ENCODE results near the gene CDH16.
A peak's percentile ranks its signal among the peaks of the same experiment; 100 is the strongest.

CDH16 gene

DNA sequence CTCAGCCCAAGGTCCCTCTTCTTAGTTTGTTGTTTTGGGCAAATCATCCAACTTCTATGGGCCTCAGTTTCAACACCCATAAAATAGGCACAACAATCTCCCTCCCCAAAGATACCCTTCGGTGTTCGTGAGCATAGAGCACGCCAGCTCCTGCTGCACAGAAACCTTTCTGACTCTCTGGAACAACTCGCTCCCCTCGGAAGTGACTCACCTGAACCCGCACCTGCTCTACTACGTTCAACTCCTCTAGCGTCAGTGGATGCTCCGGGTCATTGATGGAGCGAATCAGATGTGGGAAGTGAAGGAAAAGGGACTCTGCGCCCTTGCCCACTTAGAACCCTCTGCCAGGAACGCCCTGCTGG, 15.1 kb upstream of the CDH16 start:
- Histone ChIP-seq H3K4me1 (ENCODE audit: control insufficient read depth, insufficient read depth, low read length) (peaks cover 2% of the 10 kb centered on the region; the same call in 1 of the 2 replicates), H3K36me3 (ENCODE audit: control insufficient read depth in 2 of 2, insufficient read depth in 1 of 2, low read length in 2 of 2) (peaks cover 4 to 35% of the 10 kb centered on the region in 2 experiments; a peak in 2 of 3 replicates), H3K27ac (ENCODE audit: extremely low read depth, low read depth, low read length) (peak overlapping the region; percentile 72; the same call in 1 of the 2 replicates), H3K9me3 (ENCODE audit: control insufficient read depth, insufficient read depth, low read depth, low read length) (no peaks in the 10 kb centered on the region), H3K4me3 (ENCODE audit: low read depth, low read length) (peak overlapping the region; percentile 83)
- CTCF ChIA-PET: interaction anchor here (0.8 to 2.4 kb wide), 4 partner anchors 28 to 66 kb away, joined by 3 to 20 read pairs (median 4); partner anchors contain the start of gene CES3
- POLR2A ChIA-PET: interaction anchor here (0.8 to 1.0 kb wide), 3 partner anchors 34 to 60 kb away, joined by 3 to 10 read pairs (median 5); partner anchors contain the start of gene PDP2
- TF ChIP-seq ZNF366 (tag by site-specific recombination; conservative IDR thresholded peaks at IDR 0.05) (no peak), KLF8 (tag by site-specific recombination; IDR thresholded peaks at IDR 0.05) (no peak), ZNF514 (tag by site-specific recombination; IDR thresholded peaks at IDR 0.05) (no peak), ZNF621 (tag by site-specific recombination; IDR thresholded peaks at IDR 0.05) (no peak), ZNF391 (tag by site-specific recombination; IDR thresholded peaks at IDR 0.05; ENCODE audit: borderline replicate concordance, low read depth) (no peak)

DNA sequence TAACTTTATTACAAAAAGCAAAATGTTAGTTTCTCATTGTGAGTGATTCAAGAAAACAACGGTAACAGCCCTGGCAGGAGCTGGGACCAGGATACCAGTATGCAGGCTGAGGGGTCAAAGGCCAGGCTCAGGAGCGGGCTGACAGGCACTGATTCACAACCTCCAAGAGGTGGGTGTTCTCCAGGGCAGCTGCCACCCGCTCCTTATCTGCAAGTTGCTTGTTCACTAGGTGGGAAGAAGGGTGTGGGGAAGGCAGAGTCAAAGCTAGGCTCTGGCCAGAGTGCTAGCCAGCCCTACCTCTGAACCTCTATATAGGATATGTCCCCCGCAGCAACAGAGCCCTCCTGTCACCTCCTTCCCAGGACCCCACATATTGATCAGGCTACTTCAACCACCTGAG, 13.4 kb upstream of the CDH16 start:
- H3K27ac ChIP-seq (ENCODE audit: extremely low read depth, low read depth, low read length): no peak overlapping the region
- TF ChIP-seq, protein P1, sequence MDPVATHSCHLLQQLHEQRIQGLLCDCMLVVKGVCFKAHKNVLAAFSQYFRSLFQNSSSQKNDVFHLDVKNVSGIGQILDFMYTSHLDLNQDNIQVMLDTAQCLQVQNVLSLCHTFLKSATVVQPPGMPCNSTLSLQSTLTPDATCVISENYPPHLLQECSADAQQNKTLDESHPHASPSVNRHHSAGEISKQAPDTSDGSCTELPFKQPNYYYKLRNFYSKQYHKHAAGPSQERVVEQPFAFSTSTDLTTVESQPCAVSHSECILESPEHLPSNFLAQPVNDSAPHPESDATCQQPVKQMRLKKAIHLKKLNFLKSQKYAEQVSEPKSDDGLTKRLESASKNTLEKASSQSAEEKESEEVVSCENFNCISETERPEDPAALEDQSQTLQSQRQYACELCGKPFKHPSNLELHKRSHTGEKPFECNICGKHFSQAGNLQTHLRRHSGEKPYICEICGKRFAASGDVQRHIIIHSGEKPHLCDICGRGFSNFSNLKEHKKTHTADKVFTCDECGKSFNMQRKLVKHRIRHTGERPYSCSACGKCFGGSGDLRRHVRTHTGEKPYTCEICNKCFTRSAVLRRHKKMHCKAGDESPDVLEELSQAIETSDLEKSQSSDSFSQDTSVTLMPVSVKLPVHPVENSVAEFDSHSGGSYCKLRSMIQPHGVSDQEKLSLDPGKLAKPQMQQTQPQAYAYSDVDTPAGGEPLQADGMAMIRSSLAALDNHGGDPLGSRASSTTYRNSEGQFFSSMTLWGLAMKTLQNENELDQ (tag by site-specific recombination; IDR thresholded peaks at IDR 0.05; ENCODE audit: low read depth): no peak
- TF ChIP-seq, protein P2, sequence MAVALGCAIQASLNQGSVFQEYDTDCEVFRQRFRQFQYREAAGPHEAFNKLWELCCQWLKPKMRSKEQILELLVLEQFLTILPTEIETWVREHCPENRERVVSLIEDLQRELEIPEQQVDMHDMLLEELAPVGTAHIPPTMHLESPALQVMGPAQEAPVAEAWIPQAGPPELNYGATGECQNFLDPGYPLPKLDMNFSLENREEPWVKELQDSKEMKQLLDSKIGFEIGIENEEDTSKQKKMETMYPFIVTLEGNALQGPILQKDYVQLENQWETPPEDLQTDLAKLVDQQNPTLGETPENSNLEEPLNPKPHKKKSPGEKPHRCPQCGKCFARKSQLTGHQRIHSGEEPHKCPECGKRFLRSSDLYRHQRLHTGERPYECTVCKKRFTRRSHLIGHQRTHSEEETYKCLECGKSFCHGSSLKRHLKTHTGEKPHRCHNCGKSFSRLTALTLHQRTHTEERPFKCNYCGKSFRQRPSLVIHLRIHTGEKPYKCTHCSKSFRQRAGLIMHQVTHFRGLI (tag by site-specific recombination; IDR thresholded peaks at IDR 0.05): no peak
- TF ChIP-seq, protein P3, sequence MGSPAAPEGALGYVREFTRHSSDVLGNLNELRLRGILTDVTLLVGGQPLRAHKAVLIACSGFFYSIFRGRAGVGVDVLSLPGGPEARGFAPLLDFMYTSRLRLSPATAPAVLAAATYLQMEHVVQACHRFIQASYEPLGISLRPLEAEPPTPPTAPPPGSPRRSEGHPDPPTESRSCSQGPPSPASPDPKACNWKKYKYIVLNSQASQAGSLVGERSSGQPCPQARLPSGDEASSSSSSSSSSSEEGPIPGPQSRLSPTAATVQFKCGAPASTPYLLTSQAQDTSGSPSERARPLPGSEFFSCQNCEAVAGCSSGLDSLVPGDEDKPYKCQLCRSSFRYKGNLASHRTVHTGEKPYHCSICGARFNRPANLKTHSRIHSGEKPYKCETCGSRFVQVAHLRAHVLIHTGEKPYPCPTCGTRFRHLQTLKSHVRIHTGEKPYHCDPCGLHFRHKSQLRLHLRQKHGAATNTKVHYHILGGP (tag by site-specific recombination; IDR thresholded peaks at IDR 0.05): no peak
- TF ChIP-seq GFI1B (tag by site-specific recombination; IDR thresholded peaks at IDR 0.05) (no peak), ZNF670 (tag by site-specific recombination; IDR thresholded peaks at IDR 0.05; ENCODE audit: low read depth) (no peak), SALL2 (tag by site-specific recombination; IDR thresholded peaks at IDR 0.05; ENCODE audit: borderline replicate concordance) (no peak), KLF1 (tag by site-specific recombination; IDR thresholded peaks at IDR 0.05) (peak; percentile 49), ZBTB21 (tag by site-specific recombination; IDR thresholded peaks at IDR 0.05) (no peak), EGR2 (tag by site-specific recombination; IDR thresholded peaks at IDR 0.05; ENCODE audit: low read depth) (peak; percentile 70), ZNF341 (tag by site-specific recombination; IDR thresholded peaks at IDR 0.05; ENCODE audit: low read depth) (no peak), ZNF624 (tag by site-specific recombination; IDR thresholded peaks at IDR 0.05) (no peak), OVOL3 (tag by site-specific recombination; IDR thresholded peaks at IDR 0.05) (no peak), ZIC2 (tag by site-specific recombination; IDR thresholded peaks at IDR 0.05) (no peak), ZFHX2 (tag by site-specific recombination; conservative IDR thresholded peaks at IDR 0.05) (peak; percentile 37; the same call in 1 of the 2 replicates), ZNF610 (tag by site-specific recombination; IDR thresholded peaks at IDR 0.05; ENCODE audit: borderline replicate concordance) (no peak), ZNF335 (tag by site-specific recombination; conservative IDR thresholded peaks at IDR 0.05) (no peak)
- TF ChIP-seq, protein P4, sequence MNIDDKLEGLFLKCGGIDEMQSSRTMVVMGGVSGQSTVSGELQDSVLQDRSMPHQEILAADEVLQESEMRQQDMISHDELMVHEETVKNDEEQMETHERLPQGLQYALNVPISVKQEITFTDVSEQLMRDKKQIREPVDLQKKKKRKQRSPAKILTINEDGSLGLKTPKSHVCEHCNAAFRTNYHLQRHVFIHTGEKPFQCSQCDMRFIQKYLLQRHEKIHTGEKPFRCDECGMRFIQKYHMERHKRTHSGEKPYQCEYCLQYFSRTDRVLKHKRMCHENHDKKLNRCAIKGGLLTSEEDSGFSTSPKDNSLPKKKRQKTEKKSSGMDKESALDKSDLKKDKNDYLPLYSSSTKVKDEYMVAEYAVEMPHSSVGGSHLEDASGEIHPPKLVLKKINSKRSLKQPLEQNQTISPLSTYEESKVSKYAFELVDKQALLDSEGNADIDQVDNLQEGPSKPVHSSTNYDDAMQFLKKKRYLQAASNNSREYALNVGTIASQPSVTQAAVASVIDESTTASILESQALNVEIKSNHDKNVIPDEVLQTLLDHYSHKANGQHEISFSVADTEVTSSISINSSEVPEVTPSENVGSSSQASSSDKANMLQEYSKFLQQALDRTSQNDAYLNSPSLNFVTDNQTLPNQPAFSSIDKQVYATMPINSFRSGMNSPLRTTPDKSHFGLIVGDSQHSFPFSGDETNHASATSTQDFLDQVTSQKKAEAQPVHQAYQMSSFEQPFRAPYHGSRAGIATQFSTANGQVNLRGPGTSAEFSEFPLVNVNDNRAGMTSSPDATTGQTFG (tag by site-specific recombination; IDR thresholded peaks at IDR 0.05; ENCODE audit: borderline replicate concordance): no peak
- TF ChIP-seq, protein P5, sequence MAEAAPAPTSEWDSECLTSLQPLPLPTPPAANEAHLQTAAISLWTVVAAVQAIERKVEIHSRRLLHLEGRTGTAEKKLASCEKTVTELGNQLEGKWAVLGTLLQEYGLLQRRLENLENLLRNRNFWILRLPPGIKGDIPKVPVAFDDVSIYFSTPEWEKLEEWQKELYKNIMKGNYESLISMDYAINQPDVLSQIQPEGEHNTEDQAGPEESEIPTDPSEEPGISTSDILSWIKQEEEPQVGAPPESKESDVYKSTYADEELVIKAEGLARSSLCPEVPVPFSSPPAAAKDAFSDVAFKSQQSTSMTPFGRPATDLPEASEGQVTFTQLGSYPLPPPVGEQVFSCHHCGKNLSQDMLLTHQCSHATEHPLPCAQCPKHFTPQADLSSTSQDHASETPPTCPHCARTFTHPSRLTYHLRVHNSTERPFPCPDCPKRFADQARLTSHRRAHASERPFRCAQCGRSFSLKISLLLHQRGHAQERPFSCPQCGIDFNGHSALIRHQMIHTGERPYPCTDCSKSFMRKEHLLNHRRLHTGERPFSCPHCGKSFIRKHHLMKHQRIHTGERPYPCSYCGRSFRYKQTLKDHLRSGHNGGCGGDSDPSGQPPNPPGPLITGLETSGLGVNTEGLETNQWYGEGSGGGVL (tag by site-specific recombination; IDR thresholded peaks at IDR 0.05): no peak
- TF ChIP-seq, protein P6, sequence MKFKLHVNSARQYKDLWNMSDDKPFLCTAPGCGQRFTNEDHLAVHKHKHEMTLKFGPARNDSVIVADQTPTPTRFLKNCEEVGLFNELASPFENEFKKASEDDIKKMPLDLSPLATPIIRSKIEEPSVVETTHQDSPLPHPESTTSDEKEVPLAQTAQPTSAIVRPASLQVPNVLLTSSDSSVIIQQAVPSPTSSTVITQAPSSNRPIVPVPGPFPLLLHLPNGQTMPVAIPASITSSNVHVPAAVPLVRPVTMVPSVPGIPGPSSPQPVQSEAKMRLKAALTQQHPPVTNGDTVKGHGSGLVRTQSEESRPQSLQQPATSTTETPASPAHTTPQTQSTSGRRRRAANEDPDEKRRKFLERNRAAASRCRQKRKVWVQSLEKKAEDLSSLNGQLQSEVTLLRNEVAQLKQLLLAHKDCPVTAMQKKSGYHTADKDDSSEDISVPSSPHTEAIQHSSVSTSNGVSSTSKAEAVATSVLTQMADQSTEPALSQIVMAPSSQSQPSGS (tag by site-specific recombination; IDR thresholded peaks at IDR 0.05; ENCODE audit: low read depth): no peak
- POLR2A ChIA-PET: no interaction called here
- H3K9me3 ChIP-seq (ENCODE audit: control insufficient read depth, insufficient read depth, low read depth, low read length): no peaks in the 10 kb centered on the region
- peaks cover 4 to 18% of the 10 kb centered on the region in 2 experiments; a peak in 2 of 3 replicates for H3K36me3 ChIP-seq (ENCODE audit: control insufficient read depth in 2 of 2, insufficient read depth in 1 of 2, low read length in 2 of 2)
- no peak overlapping the region for H3K4me3 ChIP-seq (ENCODE audit: low read depth, low read length)
- peaks cover 2% of the 10 kb centered on the region; the same call in 1 of the 2 replicates for H3K4me1 ChIP-seq (ENCODE audit: control insufficient read depth, insufficient read depth, low read length)
- CTCF ChIA-PET: interaction anchor here (1.0 to 3.0 kb wide), 2 partner anchors 22 to 37 kb away, joined by 3 to 23 read pairs; no protein-coding TSS in a partner anchor

All from HEK293 (cell line).